ENCODE data around the gene C1QTNF6.

Gene C1QTNF6

DNA sequence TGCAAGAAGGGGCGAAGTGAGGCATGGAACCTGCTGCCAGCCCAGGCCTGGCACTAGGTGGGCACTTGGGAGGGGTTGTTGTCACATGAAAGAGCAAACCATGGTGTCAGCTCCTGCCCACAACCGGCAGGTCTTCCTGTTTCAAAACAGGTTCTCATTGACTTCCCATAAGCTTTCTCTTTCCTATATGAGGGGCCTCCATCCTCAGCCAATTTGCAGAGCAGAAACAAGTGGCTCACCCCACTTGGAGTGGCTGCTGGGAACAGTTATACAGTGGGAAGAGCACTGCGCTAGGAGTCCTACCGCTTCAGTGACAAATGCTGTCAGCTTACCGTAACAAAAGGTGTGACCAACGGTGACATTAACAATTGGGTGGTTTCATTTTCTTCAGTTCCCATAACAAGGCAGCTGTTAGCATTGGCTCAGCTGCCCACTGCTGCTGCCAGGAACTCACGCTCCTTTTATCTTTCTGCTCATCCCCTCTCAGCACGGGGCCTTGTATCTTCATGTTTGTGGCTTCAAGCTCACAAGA, 34.5 kb upstream of the C1QTNF6 start:
- DNase-seq: no peak

- no peak for DNase-seq
These were observed 33.6 kb upstream of the C1QTNF6 start for GRCh38 chr22:37221424-37222333.

DNA sequence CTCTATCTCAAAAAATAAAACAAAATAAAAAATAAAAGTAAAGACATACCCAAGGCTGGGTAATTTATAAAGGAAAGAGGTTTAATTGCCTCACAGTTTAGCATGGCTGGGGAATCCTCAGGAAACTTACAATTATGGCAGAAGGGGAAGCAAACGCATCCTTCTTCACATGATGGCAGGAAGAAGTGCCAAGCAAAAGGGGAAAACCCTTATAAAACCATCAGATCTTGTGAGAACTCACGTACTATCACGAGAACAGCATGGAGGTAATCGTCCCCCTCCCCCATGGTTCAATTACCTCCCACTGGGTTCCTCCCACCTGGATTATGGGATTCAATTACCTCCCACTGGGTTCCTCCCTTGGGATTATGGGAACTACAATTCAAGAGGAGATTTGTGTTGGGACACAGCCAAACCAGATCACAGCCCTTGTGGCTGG, 32.5 kb upstream of the C1QTNF6 start:
- no peak for DNase-seq

DNA sequence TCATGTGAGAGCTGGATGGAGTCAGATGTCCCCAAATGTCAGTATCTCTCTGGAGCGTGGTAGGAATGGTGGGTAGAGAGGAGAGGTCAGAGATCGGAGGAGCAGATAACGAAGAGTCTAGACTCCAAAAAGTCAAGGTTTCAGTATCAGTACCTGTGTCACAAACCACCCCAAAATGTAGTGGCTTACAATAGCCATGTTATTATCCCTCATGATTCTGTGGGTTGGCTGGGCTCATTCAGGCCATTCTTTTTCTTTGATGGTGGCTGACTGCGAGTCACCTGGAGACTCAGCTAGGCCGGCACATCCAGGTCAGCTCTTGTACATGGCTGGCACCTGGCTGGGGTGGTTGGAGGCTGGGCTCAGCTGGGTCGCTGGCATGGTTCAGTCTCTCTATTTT, 31.5 kb upstream of the C1QTNF6 start:
- no peak for DNase-seq

GRCh38 chr22:37218771-37219411, 30.8 kb upstream of the C1QTNF6 start:
- no peak for DNase-seq

- no peak for DNase-seq
These were observed 30.3 kb upstream of the C1QTNF6 start for GRCh38 chr22:37218399-37218770.

DNA sequence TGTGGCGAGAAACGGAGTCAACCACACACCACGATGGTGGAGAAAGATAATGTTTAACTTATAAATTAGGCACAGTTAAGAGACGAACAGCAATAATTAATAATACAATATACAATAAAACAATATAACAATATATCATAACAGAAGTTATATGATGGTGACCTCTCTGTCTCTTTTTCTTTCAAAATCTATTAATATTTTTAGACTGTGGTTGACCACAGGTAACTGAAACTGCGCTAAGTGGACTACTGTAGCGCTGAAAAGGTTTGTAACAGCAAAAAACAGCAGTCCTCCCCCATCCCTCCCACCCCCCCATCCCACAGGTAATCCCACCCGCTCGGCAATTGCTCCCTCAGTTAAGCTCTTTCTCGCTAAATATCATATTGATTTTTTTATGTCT, 27.8 kb upstream of the C1QTNF6 start:
- no peak for DNase-seq

GRCh38 chr22:37214731-37215030, 26.6 kb upstream of the C1QTNF6 start:
- DNase-seq: no peak

- no peak for DNase-seq
These were observed 26.1 kb upstream of the C1QTNF6 start for GRCh38 chr22:37213941-37214730.

- DNase-seq: no peak
These were observed 25.3 kb upstream of the C1QTNF6 start for GRCh38 chr22:37213218-37213855.

GRCh38 chr22:37212174-37212906, 24.3 kb upstream of the C1QTNF6 start, which contains the start of gene SSTR3:
TSS of gene SSTR3 (minus strand) at chr22:37212477. CDS start at chr22:37207803, 4,674 bp downstream.
- DNase-seq: peak; percentile 49

GRCh38 chr22:37211866-37212173, 23.8 kb upstream of the C1QTNF6 start:
- no peak for DNase-seq

DNA sequence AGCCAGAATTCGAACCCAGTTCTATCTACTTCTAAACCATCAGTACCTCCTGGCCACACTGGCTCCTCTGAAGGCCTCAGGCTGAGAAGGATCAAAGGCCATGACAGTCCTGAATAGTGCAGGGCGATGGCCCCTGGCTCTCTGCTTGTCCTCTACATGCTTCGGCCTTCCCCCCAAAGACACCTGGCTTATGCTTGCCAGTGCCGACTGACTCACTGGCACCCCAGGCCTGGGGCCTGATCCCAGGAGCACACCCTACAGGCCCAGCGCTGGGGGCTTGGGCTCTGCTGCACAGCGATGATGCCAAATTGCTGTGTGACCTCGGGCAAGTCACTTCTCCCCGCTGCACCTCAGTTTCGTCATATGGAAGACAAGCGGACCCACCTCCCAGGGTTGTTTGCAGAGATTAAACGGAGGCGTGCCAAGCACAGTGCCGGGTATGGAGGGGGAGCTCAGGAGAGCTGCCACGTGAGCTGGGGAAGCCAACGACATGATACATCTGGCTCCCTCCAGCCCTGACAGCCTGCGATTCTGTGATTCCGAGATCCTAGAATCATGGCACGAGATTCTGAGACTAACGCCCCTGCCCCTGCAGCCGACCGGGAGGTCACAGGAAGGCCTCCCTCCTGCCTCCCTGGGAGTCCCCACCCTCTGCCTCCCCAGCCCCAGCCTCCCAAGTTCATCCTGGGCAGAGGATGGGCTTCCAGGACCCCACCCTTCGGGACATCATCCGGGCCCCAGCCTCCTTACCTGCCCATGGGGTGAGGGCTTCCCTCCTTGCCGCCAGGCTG, 23.2 kb upstream of the C1QTNF6 start:
- no peak for DNase-seq

- DNase-seq: no peak
These were observed 22.2 kb upstream of the C1QTNF6 start for GRCh38 chr22:37210041-37210803.

DNA sequence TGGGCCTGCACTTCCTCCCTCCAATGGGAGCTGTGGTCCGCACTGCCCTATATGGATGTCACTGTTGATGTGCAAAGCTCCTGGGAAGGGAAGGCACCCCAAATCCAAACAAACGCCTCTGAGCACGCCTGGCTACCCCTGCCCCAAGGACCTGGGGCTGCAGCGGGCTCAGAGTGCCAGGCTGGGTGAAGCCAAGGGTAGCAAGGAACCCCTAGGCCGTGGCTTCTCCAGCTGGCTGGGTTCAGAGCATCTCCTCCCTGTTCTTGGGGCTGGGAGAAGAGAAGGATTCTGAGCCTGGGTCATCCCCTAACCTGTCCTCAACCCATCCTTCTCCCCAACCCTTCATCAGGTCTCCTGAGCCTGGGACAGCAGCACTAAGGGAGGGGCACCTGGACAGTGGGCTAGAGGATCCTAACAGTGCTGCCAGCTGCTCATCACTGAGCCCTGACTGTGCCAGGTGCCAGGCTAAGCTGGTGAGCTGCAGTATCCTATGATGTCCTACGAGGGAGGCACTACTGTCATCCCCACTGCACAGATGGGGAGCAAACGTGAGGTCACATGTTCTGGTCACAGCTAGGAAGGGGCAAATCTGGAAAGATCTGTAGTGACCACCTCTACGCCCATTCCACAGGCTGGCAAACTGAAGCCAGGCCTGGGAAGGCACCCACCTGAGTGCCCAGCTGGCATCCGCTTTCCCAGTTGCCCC, 21.2 kb upstream of the C1QTNF6 start:
- no peak for DNase-seq

GRCh38 chr22:37208401-37209139, 20.5 kb upstream of the C1QTNF6 start:
- no peak for DNase-seq

DNA sequence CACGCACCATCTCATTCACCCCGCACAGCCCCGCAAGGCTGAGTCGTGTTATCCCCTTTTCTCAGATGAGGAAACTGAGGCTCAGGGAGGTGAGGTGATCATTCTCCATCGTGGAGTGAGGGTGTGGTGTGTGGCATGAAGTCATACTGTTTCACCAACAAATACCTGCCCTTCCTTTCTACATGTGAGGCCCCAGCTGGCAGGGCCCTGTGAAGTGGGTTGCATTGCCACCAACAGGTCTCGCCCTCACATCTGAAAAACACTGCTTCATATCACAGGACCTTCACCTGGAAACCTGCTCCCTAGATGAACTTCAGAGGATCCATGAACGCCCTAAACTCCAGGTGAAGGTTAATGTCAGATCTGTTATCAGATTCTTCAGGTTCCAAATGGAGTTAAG, 19.9 kb upstream of the C1QTNF6 start:
- DNase-seq: no peak

DNA sequence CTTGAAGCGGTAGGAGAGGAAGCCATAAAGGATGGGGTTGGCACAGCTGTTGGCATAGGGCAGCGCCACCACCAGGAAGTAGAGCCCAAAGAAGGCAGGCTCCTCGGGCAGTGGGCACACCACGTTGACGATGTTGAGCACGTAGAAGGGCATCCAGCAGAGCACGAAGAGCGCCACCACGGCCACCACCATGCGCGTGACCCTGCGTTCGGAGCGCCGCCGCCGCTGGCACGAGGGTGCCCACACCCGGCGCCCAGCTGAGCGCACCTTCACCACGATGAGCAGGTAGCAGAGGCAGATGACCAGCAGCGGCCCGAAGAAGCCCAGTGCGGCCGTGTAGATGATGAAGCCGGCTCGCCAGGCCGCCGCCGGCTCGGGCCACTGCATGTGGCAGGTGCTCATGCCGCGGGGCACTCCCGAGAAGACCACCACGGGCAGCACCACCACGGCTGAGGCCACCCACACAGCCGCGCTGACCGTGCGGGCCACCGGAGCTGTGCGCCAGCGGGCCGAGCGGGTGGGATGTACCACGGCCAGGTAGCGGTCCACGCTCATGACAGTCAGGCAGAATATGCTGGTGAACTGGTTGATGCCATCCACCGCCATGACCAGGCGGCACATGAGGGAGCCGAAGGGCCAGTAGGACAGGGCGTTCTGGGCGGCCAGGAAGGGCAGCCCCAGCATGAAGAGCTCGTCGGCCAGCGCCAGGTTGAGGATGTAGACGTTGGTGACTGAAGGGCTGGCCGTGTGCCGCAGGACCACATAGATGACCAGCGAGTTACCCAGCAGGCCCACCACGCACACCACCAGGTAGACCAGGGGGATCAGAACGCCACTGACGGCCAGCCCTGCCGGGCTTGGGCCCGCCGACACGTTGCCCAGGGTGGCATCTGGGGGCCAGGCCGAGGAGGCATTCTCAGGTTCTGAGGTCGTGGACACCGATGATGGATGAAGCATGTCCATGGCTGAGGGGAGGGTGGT, 19.1 kb upstream of the C1QTNF6 start:
- no peak for DNase-seq

All from right hindlimb (tissue), 1 donor.